Lower leg skin (tissue), 3 donors: ENCODE data around the gene CYP11A1.

ENCODE experiments used
- CTCF ChIP-seq, 3 donors: fragments of 450-650 bp; IDR thresholded peaks; one replicate each; pipeline ENCODE4 v1.5.1; 2016; ENCODE audit warnings: antibody characterized with exemption in 3 of 3, mild to moderate bottlenecking in 3 of 3, moderate library complexity in 2 of 3
- POLR2A ChIP-seq, 2 donors: fragments of 450-650 bp; IDR thresholded peaks; one replicate each; pipeline ENCODE4 v1.6.1; 2016 to 2017; ENCODE audit warnings: antibody characterized with exemption in 2 of 2, mild to moderate bottlenecking in 1 of 2, moderate library complexity in 1 of 2

- TF ChIP-seq CTCF (IDR thresholded peaks at IDR 0.05), result no peak
- TF ChIP-seq POLR2A (IDR thresholded peaks at IDR 0.05), result no peak
Measured at GRCh38 chr15:74370471-74370870, 3.0 kb upstream of the CYP11A1 start.
